ENCODE data around the gene KRTAP16-1. TPM values are rescaled to one million over a fixed set of nuclear protein-coding genes. Genes with fewer than 3 reads are reported as not detected.
"Not testable (repeated sequence)": the region's sequence is repeated elsewhere in the genome, so short reads cannot be mapped to it uniquely, and the experiment has no call there.

The KRTAP16-1 gene
- total RNA-seq, 1 donor from 2014 or later = not detected

- DNase-seq (ENCODE audit: extremely low read depth, low read depth, low spot score) = no peak
Measured at GRCh38 chr17:41302981-41303380, 6.1 kb downstream of the KRTAP16-1 start.

DNA sequence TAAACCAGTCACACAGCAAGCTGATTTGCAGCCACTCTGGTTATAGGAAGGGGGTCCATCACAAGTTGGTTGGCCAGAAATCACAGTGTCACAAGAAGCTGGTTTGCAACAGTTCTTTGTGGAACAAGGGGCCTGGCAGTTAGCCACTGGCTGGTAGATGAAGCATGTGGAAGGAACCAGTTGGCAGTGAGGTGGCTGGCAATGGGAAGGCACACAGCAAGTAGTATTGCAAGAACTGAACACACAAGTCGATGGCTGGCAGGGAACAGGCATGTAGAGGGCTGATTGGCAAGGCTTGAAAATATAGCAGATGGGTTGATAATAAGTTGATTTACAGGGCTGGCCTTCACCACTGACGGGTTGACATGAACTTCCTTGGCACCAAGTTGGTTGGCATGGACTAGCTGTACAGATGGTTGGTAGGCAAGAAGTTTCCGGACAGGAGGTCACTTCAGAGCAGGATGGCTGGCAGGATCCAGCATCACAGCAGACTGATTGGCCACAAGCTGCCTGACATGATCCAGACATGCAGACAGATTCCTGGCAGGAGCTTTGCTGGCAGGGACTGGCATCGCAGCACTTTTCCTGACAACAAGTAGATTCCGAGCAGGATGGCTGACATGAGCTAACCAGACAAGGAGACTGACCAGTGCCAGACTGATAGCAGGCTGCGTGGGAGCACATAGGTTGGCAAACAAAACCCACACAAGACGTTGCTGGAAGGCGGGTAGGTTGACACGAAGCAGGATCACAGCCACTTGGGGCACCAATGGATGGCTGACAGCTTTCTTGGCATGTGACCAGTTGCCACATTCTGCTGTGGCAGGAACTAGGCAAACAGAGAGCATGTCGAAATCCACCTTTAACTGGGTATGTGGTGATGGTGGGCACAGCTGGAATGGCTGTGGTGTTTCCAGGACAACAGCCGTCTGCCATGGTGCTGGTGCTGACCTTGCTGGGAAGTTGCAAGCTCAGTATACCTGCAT, 6.9 kb downstream of the KRTAP16-1 start, which contains the start of gene KRTAP29-1:
Gene KRTAP29-1 (minus strand): TSS at position 936 of the 986 bp plus-strand sequence. CDS start 0 bp downstream, at position 936.
- no peak for DNase-seq (ENCODE audit: extremely low read depth, low read depth, low spot score)

- no peak for DNase-seq (ENCODE audit: extremely low read depth, low read depth, low spot score)
Measured at GRCh38 chr17:41301204-41301790, 7.8 kb downstream of the KRTAP16-1 start.

DNA sequence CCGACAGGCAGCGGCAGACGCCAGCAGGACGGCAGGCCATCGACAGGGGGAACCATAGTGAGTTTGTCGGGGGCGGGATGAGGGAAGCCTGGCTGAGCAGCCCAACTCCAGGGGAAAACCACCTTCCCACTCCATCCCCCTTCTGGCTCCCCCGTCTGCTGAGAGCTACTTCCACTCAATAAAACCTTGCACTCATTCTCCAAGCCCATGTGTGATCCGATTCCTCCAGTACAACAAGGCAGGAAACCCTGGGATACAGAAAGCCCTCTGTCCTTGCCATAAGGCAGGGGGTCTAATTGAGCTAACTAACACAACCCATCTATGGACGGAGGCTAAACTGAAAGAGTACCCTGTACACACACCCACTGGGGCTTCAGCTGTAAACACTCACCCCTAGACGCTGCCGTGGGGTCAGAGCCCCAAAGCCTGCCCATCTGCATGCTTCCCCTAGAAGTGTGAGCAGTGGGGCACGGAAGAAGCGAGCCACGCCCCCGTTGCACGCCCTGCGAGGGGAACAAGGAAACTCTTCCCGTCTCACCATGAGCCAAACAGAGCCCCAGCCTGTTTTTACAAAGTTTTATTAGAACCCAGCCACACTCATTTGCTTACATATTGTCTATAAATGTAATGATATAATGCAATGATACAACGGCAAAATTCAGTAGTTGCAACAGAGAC, 10.5 kb downstream of the KRTAP16-1 start:
- DNase-seq (ENCODE audit: extremely low read depth, low read depth, low spot score) = no peak

GRCh38 chr17:41296846-41297245, 12.3 kb downstream of the KRTAP16-1 start:
- DNase-seq (ENCODE audit: extremely low read depth, low read depth, low spot score) = no peak

- DNase-seq (ENCODE audit: extremely low read depth, low read depth, low spot score) = no peak
Measured at GRCh38 chr17:41294016-41294415, 15.1 kb downstream of the KRTAP16-1 start.

GRCh38 chr17:41287050-41287449, 22.1 kb downstream of the KRTAP16-1 start:
- DNase-seq (ENCODE audit: extremely low read depth, low read depth, low spot score) = no peak

GRCh38 chr17:41284546-41284945, 24.6 kb downstream of the KRTAP16-1 start:
- DNase-seq (ENCODE audit: extremely low read depth, low read depth, low spot score) = no peak

DNA sequence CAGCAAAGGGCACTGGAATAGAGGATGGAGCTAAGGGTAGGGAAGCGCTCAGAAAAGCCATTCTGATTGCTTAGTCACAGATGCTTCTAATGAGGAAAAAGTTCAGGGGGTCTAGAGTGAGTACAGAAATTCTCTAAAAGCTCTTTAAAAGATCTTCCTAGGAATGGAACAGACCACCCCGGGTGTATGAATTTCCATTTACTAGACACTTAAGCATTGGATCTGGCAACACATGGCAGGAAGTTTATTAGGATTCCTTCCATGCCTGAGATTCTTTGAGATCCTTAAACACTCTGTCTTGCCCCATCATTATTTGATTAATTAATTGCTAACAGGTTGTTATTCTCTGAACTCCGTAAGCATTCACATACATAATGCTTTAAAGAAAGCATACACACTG, 25.1 kb downstream of the KRTAP16-1 start:
- no peak for DNase-seq (ENCODE audit: extremely low read depth, low read depth, low spot score)

DNA sequence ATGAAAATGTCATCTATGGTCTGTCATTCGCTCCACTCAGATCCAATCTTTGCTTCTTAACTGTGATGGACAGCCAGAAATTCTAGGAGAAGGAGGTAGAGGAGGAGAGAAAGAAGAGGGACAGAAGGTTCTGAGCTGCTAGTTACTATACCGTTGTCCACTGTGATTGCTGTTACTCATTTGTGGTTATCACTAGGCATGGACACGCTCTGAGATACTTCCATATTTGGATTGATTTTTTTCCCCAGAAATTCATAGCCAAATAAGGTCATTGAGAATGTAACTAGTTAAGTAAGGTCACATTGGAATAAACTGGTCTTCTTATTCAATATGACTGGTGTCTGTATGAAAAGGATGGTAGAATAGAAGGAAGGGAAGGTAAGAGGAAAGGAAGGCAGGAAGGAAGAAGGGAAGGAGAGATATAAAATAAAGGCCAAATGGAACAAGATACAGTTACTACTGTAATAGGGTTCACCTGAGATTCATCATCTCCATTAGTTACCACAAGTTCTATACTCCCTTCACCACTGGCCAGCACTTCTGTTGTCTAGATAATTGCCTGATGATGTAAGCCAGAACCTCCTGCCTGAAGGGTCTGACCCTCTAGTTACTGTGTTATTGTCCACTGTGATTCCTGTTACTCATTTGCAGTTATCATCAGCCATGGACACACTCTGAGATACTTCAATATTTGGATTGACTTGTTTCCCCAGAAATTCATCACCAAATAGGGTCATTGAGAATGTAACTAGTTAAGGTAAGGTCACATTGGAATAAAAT, 30.7 kb downstream of the KRTAP16-1 start:
- no peak for DNase-seq (ENCODE audit: extremely low read depth, low read depth, low spot score)

DNA sequence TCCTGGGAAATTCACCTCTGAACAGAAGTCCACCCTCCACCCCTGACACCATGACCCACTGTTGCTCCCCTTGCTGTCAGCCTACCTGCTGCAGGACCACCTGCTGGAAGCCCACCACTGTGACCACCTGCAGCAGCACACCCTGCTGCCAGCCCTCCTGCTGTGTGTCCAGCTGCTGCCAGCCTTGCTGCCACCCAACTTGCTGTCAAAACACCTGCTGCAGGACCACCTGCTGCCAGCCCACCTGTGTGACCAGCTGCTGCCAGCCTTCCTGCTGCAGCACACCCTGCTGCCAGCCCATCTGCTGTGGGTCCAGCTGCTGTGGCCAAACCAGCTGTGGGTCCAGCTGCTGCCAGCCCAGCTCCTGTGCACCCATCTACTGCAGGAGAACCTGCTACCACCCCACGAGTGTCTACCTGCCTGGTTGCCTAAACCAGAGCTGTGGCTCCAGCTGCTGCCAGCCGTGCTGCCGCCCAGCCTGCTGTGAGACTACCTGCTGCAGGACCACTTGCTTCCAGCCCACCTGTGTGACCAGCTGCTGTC, 33.4 kb downstream of the KRTAP16-1 start, which contains the start of gene KRTAP9-7:
Gene KRTAP9-7 (plus strand): TSS at position 51 of the 543 bp plus-strand sequence. CDS start 0 bp downstream, at position 51.
- not testable (repeated sequence) for DNase-seq (ENCODE audit: extremely low read depth, low read depth, low spot score)

DNA sequence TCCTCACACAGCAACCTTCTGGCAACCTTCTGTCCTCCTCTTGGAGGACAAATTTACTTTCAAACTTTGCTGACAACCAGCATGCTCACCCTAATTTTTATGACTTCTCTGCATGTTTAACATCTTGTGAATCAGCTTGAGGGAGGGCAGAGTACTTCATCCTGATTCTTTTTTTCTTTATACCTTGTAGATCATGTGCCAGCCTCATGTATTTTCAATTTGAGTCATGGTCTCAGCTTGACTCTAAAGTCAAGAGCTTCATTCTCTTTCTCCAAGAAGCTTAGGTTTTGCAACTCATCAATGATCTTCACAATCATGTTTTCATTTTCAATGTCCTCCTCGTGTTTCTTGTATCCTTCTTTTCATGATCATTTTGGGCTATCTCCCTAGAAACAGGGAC, 37.3 kb downstream of the KRTAP16-1 start:
- no peak for DNase-seq (ENCODE audit: extremely low read depth, low read depth, low spot score)

- not testable (repeated sequence) for DNase-seq (ENCODE audit: extremely low read depth, low read depth, low spot score)
Measured at GRCh38 chr17:41271323-41271722, 37.8 kb downstream of the KRTAP16-1 start.

DNA sequence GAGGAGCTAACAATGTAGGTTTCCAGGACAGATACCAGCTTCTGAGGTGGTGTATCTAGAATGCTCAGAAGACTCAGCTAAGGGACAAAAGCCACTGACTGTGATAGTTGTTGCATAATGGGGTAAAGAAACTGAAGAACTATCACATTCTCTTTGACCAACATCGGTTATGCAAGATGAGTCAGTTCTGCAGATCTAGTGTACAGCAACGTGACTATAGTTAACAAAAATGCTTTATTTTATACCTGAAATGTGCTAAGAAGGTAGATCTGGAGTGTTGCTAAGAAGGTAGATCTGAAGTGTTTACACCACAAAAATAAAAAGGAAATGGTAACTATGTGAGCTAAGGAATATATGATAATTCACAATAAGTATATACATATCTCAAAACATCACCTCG, 41.4 kb downstream of the KRTAP16-1 start:
- no peak for DNase-seq (ENCODE audit: extremely low read depth, low read depth, low spot score)

GRCh38 chr17:41265078-41265477, 44.0 kb downstream of the KRTAP16-1 start, which contains the start of gene KRTAP9-6:
Gene KRTAP9-6, plus strand, starts transcription at chr17:41265378. Its CDS starts 0 bp downstream, at chr17:41265378.
- DNase-seq (ENCODE audit: extremely low read depth, low read depth, low spot score) = no peak

DNA sequence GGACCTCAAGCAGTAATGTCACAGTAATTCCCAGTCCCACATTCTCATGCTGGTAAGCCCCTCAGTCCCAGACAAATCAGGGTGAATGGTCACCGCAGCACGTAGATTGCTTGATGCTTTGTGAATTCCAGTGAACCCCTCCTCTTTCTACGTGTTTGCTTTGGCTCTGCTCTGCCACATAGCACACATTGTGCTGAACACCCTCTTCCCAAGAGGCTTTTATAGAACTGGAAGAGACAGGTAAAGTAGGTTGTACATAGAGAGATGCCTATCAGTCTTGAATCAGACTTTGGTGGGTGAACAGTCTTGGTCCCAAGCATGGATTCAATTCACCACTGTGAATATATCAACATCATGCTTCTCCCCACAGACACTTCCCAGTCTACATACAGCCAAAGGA, 44.5 kb downstream of the KRTAP16-1 start:
- DNase-seq (ENCODE audit: extremely low read depth, low read depth, low spot score) = no peak

- no peak for DNase-seq (ENCODE audit: extremely low read depth, low read depth, low spot score)
Measured at GRCh38 chr17:41263212-41263611, 45.9 kb downstream of the KRTAP16-1 start.

DNA sequence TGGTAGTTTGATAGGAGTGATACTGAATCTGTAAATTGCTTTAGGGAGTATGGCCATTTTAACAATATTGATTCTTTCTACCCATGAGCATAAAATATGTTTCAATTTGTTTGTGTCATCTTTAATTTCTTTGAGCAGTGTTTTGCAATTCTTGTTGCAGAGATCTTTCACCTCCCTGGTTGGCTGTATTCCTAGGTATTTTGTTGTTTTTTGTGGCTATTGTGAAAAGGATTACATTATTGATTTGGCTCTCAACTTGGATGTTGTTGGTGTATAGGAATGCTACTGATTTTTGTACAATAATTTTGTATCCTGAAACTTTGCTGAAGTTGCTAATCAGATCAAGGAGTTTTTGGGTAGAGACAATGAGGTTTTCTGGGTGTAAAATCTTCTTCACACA, 50.7 kb downstream of the KRTAP16-1 start:
- DNase-seq (ENCODE audit: extremely low read depth, low read depth, low spot score) = no peak
